Measurements from ENCODE around the gene DNAH11.
"Not testable (repeated sequence)": the region's sequence is repeated elsewhere in the genome, so short reads cannot be mapped to it uniquely, and the experiment has no call there.

The DNAH11 gene

DNA sequence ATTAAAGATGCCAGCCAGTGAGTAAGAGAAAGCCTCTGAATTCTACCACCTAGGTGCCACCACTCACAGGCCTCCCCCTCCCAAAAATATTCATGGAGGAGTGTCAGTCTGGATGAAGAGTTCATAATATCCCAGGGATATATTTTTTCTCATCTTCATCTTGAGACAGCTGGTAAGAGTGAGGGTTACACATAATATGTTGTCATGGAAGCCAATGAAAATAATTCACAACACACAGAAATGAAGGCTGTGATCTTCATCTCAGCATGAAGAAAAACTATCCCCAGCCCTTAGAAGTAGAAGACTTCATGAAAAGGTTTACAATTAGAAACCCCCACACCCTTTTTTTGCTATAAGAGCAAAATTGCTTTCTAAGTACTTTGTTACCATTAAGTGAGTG lies 175.6 kb downstream of the DNAH11 start:
- DNase-seq, result no peak

- no peak for DNase-seq
Observed at GRCh38 chr7:21719846-21720245, 177.0 kb downstream of the DNAH11 start.

- DNase-seq, result no peak
Observed at GRCh38 chr7:21722371-21722770, 179.5 kb downstream of the DNAH11 start.

- no peak for DNase-seq
Observed at GRCh38 chr7:21724562-21724961, 181.7 kb downstream of the DNAH11 start.

DNA sequence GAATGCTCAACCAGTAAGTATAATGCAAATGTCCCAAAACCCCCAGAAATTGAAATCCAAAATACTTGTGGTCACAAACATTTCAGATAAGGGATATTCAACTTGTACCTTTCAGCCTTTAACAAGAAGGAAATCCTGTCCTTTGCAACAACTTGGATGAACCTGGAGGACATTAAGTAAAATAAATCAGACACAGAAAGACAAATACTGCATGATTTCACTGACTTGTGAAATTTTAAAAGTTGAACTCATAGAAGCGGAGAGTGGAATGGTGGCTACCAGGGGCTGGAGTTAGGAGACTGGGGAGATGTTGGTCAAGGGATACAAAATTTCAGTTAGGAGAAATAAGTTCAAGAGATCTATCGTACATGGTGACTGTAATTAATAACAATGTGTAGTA lies 187.6 kb downstream of the DNAH11 start:
- DNase-seq, result no peak

- DNase-seq, result no peak
Observed at GRCh38 chr7:21731977-21732376, 189.1 kb downstream of the DNAH11 start.

DNA sequence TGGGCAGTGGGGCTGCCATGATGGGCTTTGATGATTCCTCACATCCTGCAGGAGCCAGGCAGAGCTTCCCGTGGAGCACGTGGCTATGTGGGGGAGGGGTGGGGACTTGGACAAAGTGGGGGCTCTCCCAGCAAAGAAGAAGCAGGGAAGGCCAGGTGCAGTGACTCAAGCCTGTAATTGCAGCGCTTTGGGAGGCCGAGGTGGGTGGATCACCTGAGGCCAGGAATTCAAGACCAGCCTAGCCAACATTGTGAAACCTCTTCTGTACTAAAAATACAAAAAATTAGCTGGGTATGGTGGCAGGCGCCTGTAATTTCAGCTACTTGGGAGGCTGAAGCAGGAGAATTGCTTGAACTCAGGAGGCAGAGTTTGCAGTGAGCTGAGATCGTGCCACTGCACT lies 190.1 kb downstream of the DNAH11 start:
- not testable (repeated sequence) for DNase-seq

DNA sequence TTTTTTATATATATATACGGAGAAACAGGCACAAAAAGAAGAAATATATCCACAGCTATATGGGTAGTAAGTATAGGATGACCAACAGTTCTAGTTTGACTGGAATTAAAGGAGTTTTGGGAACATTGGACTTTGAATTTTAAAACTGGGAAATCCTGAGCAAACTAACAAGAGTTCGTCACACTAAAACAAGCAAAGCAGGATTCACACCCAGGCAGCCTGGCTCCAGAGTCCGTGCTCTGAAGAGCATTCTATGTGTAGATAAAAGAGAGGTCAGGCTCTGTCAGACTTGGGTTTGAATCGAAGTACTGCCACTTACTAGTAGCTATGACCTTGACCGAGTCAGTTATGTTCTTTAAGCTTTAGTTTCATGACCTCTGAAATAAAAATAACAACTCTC lies 191.0 kb downstream of the DNAH11 start:
- DNase-seq, result no peak

DNA sequence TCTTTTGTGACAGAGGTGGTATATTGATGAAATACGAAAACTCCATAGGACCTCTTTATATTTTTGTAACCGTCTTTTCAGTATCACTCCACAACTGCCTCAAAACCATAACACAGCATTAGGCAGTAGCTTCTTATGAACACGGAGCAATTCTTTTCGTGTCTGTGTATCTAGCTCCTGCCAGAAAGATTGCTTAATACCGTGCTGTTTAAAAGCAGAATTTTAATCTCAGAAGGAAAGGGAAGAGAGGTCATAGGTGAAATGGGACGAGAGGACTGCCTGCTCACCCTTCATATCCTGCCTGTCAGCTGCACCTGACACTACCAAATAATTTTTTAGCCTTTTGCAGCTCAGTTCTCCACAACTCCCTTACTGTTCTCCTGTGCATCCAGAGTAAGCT lies 200.7 kb downstream of the DNAH11 start:
- DNase-seq, result no peak

- no peak for DNase-seq
Observed at GRCh38 chr7:21746949-21747348, 204.1 kb downstream of the DNAH11 start.

- DNase-seq, result no peak
Observed at GRCh38 chr7:21747806-21748205, 205.0 kb downstream of the DNAH11 start.

DNA sequence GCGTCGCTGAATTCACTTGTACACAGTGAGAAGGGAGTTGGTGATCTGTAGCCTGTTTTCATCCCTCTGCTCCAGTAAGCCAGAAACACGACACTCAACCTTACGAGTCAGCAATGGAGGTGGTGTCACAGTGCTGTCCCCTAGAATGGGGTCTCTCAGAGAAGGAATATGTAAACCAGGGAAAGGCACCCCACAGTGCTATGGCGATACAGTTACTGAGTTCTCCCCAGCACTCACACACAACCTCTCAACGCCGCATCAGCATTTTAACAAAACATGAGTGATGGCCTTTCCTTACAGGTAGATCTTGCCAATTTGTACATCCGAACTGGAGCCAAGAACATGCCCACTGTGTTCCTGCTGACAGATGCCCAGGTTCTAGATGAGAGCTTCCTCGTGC lies 206.5 kb downstream of the DNAH11 start:
- no peak for DNase-seq

GRCh38 chr7:21753071-21753470 lies 210.2 kb downstream of the DNAH11 start:
- no peak for DNase-seq

GRCh38 chr7:21754963-21755362 lies 212.1 kb downstream of the DNAH11 start:
- DNase-seq, result no peak

- DNase-seq, result no peak
Observed at GRCh38 chr7:21757537-21758282, 214.9 kb downstream of the DNAH11 start.

GRCh38 chr7:21758286-21758685 lies 215.4 kb downstream of the DNAH11 start:
- DNase-seq, result no peak

- no peak for DNase-seq
Observed at GRCh38 chr7:21762469-21762868, 219.6 kb downstream of the DNAH11 start.

DNA sequence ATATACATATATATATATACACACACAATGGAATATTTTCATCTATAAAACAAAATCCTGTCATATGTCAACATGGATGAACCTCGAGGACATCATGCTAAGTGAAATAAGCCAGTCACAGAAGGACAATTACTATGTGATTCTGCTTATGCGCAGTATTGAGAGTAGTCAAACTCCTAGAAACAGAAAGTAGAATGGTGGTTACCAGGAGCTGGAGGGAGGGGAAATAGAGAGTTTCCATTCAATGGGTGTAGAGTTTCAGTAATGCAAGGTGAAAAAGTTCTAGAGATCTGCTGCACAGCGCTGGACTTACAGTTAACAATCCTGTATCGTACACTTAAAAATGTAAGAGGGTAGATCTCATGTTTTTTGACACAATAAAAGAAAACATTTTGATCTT lies 221.0 kb downstream of the DNAH11 start:
- no peak for DNase-seq

DNA sequence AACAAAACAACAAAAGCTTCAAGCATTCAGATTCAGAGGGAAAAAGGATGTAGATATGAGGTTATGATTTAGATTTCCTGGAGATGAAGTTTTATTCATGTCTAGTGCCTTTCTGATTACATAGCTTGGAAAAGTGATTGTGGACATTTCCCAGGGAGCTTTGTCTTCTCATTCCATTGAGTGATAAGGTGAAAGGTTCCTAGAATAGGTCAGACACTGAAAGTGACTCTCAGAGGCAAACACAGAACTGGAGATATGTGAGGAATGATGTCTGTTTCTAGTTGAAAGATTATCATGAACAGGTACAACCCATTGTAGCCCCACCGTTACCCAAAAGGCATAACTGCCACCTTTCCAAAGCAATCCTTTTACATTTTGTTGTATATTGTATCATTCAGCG lies 223.4 kb downstream of the DNAH11 start:
- DNase-seq, result no peak

GRCh38 chr7:21767300-21767900 lies 224.6 kb downstream of the DNAH11 start:
- DNase-seq, result no peak

GRCh38 chr7:21768279-21768678 lies 225.4 kb downstream of the DNAH11 start:
- DNase-seq, result no peak

DNA sequence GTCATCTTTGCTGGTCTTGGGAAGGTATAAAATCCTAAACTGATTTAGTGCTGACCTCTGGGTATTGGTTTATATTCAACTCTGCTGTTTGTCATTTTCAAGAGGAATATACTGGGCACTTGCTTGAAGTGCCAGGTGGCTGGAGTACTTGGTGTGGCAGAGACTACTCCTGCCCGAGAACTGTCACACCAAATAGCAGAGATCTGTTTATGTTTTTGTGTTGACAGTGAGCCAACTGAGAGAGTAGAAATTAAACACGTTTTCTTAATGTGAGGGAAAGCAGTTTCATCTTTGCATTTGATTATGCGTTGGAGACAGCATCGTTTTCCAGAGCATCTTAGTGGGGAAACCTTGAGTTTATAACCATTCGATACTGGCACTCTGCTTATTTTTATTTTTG lies 228.4 kb downstream of the DNAH11 start:
- DNase-seq, result no peak

DNA sequence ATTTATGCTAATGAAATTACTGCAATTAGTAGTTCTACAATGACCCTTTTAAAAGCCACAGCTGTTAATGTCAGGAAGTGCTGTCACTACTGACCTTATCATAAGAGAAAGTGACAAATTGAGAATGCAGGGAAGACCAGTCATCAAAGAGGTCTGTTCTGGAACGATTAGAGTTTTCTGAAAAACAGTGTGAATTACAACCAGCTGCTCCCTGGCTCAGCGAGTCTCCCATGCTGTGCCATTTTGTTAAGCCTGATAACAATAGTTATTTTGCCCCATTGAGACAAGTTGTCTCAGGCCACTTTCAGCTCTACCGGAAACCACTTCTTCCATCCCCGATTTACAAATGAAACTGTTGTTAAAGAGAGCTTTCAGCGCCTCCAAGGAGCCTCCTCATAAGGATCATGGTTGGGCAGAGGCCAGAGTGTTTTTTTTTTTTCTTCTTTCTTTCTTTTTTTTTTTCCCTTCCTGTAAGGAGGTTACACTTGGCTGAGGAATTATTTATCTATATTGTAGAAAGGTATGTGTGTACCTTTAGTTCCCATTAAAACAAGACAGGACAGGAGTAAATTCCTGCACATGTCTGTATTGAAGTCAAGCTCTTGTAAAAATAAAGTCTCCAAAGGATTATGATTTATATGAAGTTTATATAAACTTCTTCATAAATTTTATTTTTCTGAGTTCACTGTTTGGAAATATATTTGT lies 229.2 kb downstream of the DNAH11 start:
- DNase-seq, result no peak

- DNase-seq, result no peak
Observed at GRCh38 chr7:21773326-21773725, 230.5 kb downstream of the DNAH11 start.

Data from stimulated activated CD4-positive, alpha-beta T cell treated with anti-CD3 and anti-CD28 coated beads, Interleukin-4, amount 100 ng/mL, for 4 hours (primary cell).